Stimulated activated naive B cell treated with anti-CD40 and anti-IgM and Interleukin-4, amounts not matched to agents 10 μg/mL and 1 μg/mL and 100 μg/mL, for 72 hours (primary cell): ENCODE results near the gene MGLL.

Source experiments
- ATAC-seq, 2 donors: fragments of 150-1000 bp; cut with Tn5 transposase; replicated peaks; 2 replicates each; pipeline ENCODE4 v1.10.0; 2021; ENCODE audit warnings: moderate library complexity in 1 of 2
- DNase-seq: peaks from one replicate; pipeline ENCODE4 v3.0.0; 2021
- H3K27ac Mint-ChIP-seq: one replicate; pipeline ENCODE4 v1.8.0; 2022; ENCODE audit warnings: mild to moderate bottlenecking, mixed read lengths
- H3K27me3 Mint-ChIP-seq, 2 donors: one replicate each; pipeline ENCODE4 v1.8.0; 2022; ENCODE audit warnings: mixed read lengths in 2 of 2
- H3K36me3 Mint-ChIP-seq, 2 donors: one replicate each; pipeline ENCODE4 v1.8.0; 2022; ENCODE audit warnings: mixed read lengths in 2 of 2, mild to moderate bottlenecking in 1 of 2
- H3K4me1 Mint-ChIP-seq, 2 donors: one replicate each; pipeline ENCODE4 v1.8.0; 2022; ENCODE audit warnings: mixed read lengths in 2 of 2, mild to moderate bottlenecking in 1 of 2
- H3K4me3 Mint-ChIP-seq, 2 donors: one replicate each; pipeline ENCODE4 v1.8.0; 2022; ENCODE audit warnings: mild to moderate bottlenecking in 2 of 2, mixed read lengths in 2 of 2, moderate library complexity in 1 of 2
- H3K9me3 Mint-ChIP-seq, 2 donors: one replicate each; pipeline ENCODE4 v1.8.0; 2022; ENCODE audit warnings: mixed read lengths in 2 of 2, mild to moderate bottlenecking in 1 of 2

The MGLL gene

GRCh38 chr3:127824151-127824825 is 2.0 kb upstream of the MGLL start:
- Mint-ChIP-seq H3K27me3 (peaks cover 41 to 53% of the 10 kb centered on the region in 2 donors), H3K4me3 (peak overlapping the region; percentile 4 to 58), H3K9me3 (peaks cover 8 to 11% of the 10 kb centered on the region in 2 donors), H3K4me1 (peaks cover 20 to 54% of the 10 kb centered on the region in 2 donors), H3K27ac (no peak overlapping the region), H3K36me3 (peaks cover 24 to 38% of the 10 kb centered on the region in 2 donors)
- no peak for ATAC-seq
- DNase-seq, result no peak

GRCh38 chr3:127823426-127823857 is 1.1 kb upstream of the MGLL start:
- DNase-seq (no peak), ATAC-seq (no peak)
- Mint-ChIP-seq H3K27me3 (peaks cover 41 to 53% of the 10 kb centered on the region in 2 donors), H3K36me3 (peaks cover 25 to 37% of the 10 kb centered on the region in 2 donors), H3K4me3 (peak overlapping the region; percentile 81 to 98), H3K9me3 (peaks cover 7 to 10% of the 10 kb centered on the region in 2 donors), H3K27ac (peak overlapping the region; percentile 84), H3K4me1 (peaks cover 20 to 58% of the 10 kb centered on the region in 2 donors)

- Mint-ChIP-seq H3K4me1 (peaks cover 20 to 58% of the 10 kb centered on the region in 2 donors), H3K27ac (peak overlapping the region; percentile 94), H3K27me3 (peaks cover 41 to 53% of the 10 kb centered on the region in 2 donors), H3K4me3 (peak overlapping the region; percentile 94 to 98), H3K9me3 (peaks cover 4 to 7% of the 10 kb centered on the region in 2 donors), H3K36me3 (peaks cover 23 to 32% of the 10 kb centered on the region in 2 donors)
- ATAC-seq (peak; percentile 71 to 73), DNase-seq (peak; percentile 40)
Observed at GRCh38 chr3:127822682-127823425, 539 bp upstream of the MGLL start.

- Mint-ChIP-seq H3K27me3 (peaks cover 36 to 50% of the 10 kb centered on the region in 2 donors), H3K4me3 (peak overlapping the region; percentile 94 to 98)
Observed at GRCh38 chr3:127821394-127821793, 921 bp downstream of the MGLL start.

GRCh38 chr3:127820826-127821313 is 1.4 kb downstream of the MGLL start:
- peaks cover 34 to 47% of the 10 kb centered on the region in 2 donors for H3K27me3 Mint-ChIP-seq
- H3K4me3 Mint-ChIP-seq, result peak overlapping the region; percentile 58 to 72
- DNase-seq, result no peak

More at GRCh38 chr3:127821394-127821793, 921 bp downstream of the MGLL start:
- ATAC-seq (peak; percentile 32 to 38), DNase-seq (no peak)
- H3K4me1 Mint-ChIP-seq, result peaks cover 20 to 63% of the 10 kb centered on the region in 2 donors
- peaks cover under 1 to 2% of the 10 kb centered on the region in 2 donors for H3K9me3 Mint-ChIP-seq
- H3K36me3 Mint-ChIP-seq, result peaks cover 30 to 40% of the 10 kb centered on the region in 2 donors
- H3K27ac Mint-ChIP-seq, result peak overlapping the region; percentile 71

GRCh38 chr3:127820221-127820825 is 2.0 kb downstream of the MGLL start:
- Mint-ChIP-seq H3K4me1 (peaks cover 23 to 62% of the 10 kb centered on the region in 2 donors), H3K27ac (peak overlapping the region; percentile 70), H3K4me3 (peak overlapping the region; percentile 58 to 72), H3K36me3 (peaks cover 40 to 50% of the 10 kb centered on the region in 2 donors), H3K9me3 (no peaks in the 10 kb centered on the region), H3K27me3 (peaks cover 34 to 47% of the 10 kb centered on the region in 2 donors)
- DNase-seq, result no peak
- ATAC-seq, result no peak

More at GRCh38 chr3:127820826-127821313, 1.4 kb downstream of the MGLL start:
- Mint-ChIP-seq H3K36me3 (peaks cover 35 to 44% of the 10 kb centered on the region in 2 donors), H3K9me3 (no peaks in the 10 kb centered on the region), H3K27ac (peak overlapping the region; percentile 70), H3K4me1 (peaks cover 20 to 63% of the 10 kb centered on the region in 2 donors)
- ATAC-seq, result no peak

- H3K27ac Mint-ChIP-seq, result no peak overlapping the region
- peaks cover 43 to 54% of the 10 kb centered on the region in 2 donors for H3K36me3 Mint-ChIP-seq
- H3K9me3 Mint-ChIP-seq, result no peaks in the 10 kb centered on the region
- DNase-seq (no peak), ATAC-seq (no peak)
- H3K4me3 Mint-ChIP-seq, result peak overlapping the region; percentile 53 to 72
- H3K4me1 Mint-ChIP-seq, result peaks cover 24 to 55% of the 10 kb centered on the region in 2 donors
- H3K27me3 Mint-ChIP-seq, result peaks cover 33 to 44% of the 10 kb centered on the region in 2 donors
Observed at GRCh38 chr3:127819656-127820055, 2.7 kb downstream of the MGLL start.

GRCh38 chr3:127819086-127819485 is 3.2 kb downstream of the MGLL start:
- H3K4me3 Mint-ChIP-seq, result no peak overlapping the region
- no peaks in the 10 kb centered on the region for H3K9me3 Mint-ChIP-seq
- DNase-seq, result no peak
- no peak overlapping the region for H3K27ac Mint-ChIP-seq
- no peak for ATAC-seq
- peaks cover 46 to 57% of the 10 kb centered on the region in 2 donors for H3K36me3 Mint-ChIP-seq
- H3K27me3 Mint-ChIP-seq, result peaks cover 27 to 38% of the 10 kb centered on the region in 2 donors
- H3K4me1 Mint-ChIP-seq, result peaks cover 22 to 50% of the 10 kb centered on the region in 2 donors

- Mint-ChIP-seq H3K4me1 (peaks cover 16 to 37% of the 10 kb centered on the region in 2 donors), H3K4me3 (no peak overlapping the region), H3K27me3 (peaks cover 16 to 24% of the 10 kb centered on the region in 2 donors), H3K36me3 (peaks cover 56 to 64% of the 10 kb centered on the region in 2 donors), H3K9me3 (no peaks in the 10 kb centered on the region), H3K27ac (no peak overlapping the region)
- DNase-seq, result no peak
- ATAC-seq, result no peak
Observed at GRCh38 chr3:127817406-127817841, 4.9 kb downstream of the MGLL start.

- no peak for ATAC-seq
- no peak overlapping the region for H3K4me3 Mint-ChIP-seq
- peaks cover 16 to 32% of the 10 kb centered on the region in 2 donors for H3K4me1 Mint-ChIP-seq
- H3K36me3 Mint-ChIP-seq, result peaks cover 61 to 69% of the 10 kb centered on the region in 2 donors
- DNase-seq, result no peak
- H3K27me3 Mint-ChIP-seq, result peaks cover 15 to 19% of the 10 kb centered on the region in 2 donors
- H3K9me3 Mint-ChIP-seq, result no peaks in the 10 kb centered on the region
- no peak overlapping the region for H3K27ac Mint-ChIP-seq
Observed at GRCh38 chr3:127816783-127817405, 5.4 kb downstream of the MGLL start.

- Mint-ChIP-seq H3K4me3 (no peak overlapping the region), H3K27ac (no peak overlapping the region), H3K9me3 (no peaks in the 10 kb centered on the region), H3K36me3 (peaks cover 65 to 74% of the 10 kb centered on the region in 2 donors), H3K27me3 (peaks cover 11 to 12% of the 10 kb centered on the region in 2 donors), H3K4me1 (peaks cover 16 to 29% of the 10 kb centered on the region in 2 donors)
- no peak for DNase-seq
- ATAC-seq, result no peak
Observed at GRCh38 chr3:127815641-127816605, 6.4 kb downstream of the MGLL start.

GRCh38 chr3:127815001-127815400 is 7.3 kb downstream of the MGLL start:
- H3K4me3 Mint-ChIP-seq, result no peak overlapping the region
- H3K27me3 Mint-ChIP-seq, result peaks cover 2 to 3% of the 10 kb centered on the region in 2 donors
- peaks cover 13 to 28% of the 10 kb centered on the region in 2 donors for H3K4me1 Mint-ChIP-seq
- ATAC-seq, result no peak
- no peak overlapping the region for H3K27ac Mint-ChIP-seq
- DNase-seq, result no peak
- no peaks in the 10 kb centered on the region for H3K9me3 Mint-ChIP-seq
- peaks cover 65 to 74% of the 10 kb centered on the region in 2 donors for H3K36me3 Mint-ChIP-seq
